Activated T-helper 1 cell treated with anti-CD3 and anti-CD28 coated beads, Interleukin-12 subunit alpha, Interleukin-12 subunit beta, Interleukin-2, Interleukin-4 antibody, amounts not matched to agents 30 ng/mL and 10 ng/mL and 1 ng/mL, durations not matched to agents 14 hours and 24 hours and 36 hours (primary cell): ENCODE data around the gene SYNPO. TPM values are rescaled to one million over a fixed set of nuclear protein-coding genes. Genes with fewer than 3 reads are reported as not detected.

Experiments
- DNase-seq: peaks from one replicate; pipeline ENCODE4 v3.0.0; 2021; ENCODE audit warnings: low spot score
- H3K27ac Mint-ChIP-seq: one replicate; pipeline ENCODE4 v1.8.0; 2021; ENCODE audit warnings: mild to moderate bottlenecking, mixed read lengths
- H3K27me3 Mint-ChIP-seq: one replicate; pipeline ENCODE4 v1.8.0; 2022; ENCODE audit warnings: mild to moderate bottlenecking, moderate library complexity, mixed read lengths; ENCODE audit not compliant: insufficient read depth
- H3K36me3 Mint-ChIP-seq: one replicate; pipeline ENCODE4 v1.8.0; 2021; ENCODE audit warnings: low read depth, mixed read lengths
- H3K4me1 Mint-ChIP-seq: one replicate; pipeline ENCODE4 v1.8.0; 2021; ENCODE audit warnings: low read depth, mixed read lengths
- H3K4me3 Mint-ChIP-seq: one replicate; pipeline ENCODE4 v1.8.0; 2021; ENCODE audit warnings: mild to moderate bottlenecking, moderate library complexity, mixed read lengths
- H3K9me3 Mint-ChIP-seq: one replicate; pipeline ENCODE4 v1.8.0; 2021; ENCODE audit warnings: mixed read lengths
- intact Hi-C: fragments of 100-400 bp; cut with micrococcal nuclease; formaldehyde crosslinking; loops from one replicate; pipeline ENCODE4 v1.15.1; 2024
- total RNA-seq: library from RNA; stranded (reverse); gene quantifications from 2 replicates; pipeline ENCODE4 v1.2.3, GENCODE V29; 2022

SYNPO gene
- total RNA-seq, 1 donor from 2014 or later, result not detected

GRCh38 chr5:150633429-150633828 is 7.0 kb upstream of the SYNPO start:
- Mint-ChIP-seq H3K36me3 (no peaks in the 10 kb centered on the region), H3K27ac (no peak overlapping the region), H3K27me3 (peaks cover 10% of the 10 kb centered on the region), H3K4me1 (no peaks in the 10 kb centered on the region), H3K9me3 (no peaks in the 10 kb centered on the region), H3K4me3 (no peak overlapping the region)
- no peak for DNase-seq
- intact Hi-C loops, result no loop called here

- intact Hi-C loops, result no loop called here
- H3K27me3 Mint-ChIP-seq, result peaks cover 14% of the 10 kb centered on the region
- DNase-seq, result no peak
- H3K27ac Mint-ChIP-seq, result no peak overlapping the region
- H3K4me1 Mint-ChIP-seq, result no peaks in the 10 kb centered on the region
- H3K4me3 Mint-ChIP-seq, result no peak overlapping the region
- H3K9me3 Mint-ChIP-seq, result no peaks in the 10 kb centered on the region
- H3K36me3 Mint-ChIP-seq, result no peaks in the 10 kb centered on the region
Measured at GRCh38 chr5:150636391-150637244, 3.8 kb upstream of the SYNPO start.

- no peak overlapping the region for H3K4me3 Mint-ChIP-seq
- H3K9me3 Mint-ChIP-seq, result no peaks in the 10 kb centered on the region
- H3K36me3 Mint-ChIP-seq, result no peaks in the 10 kb centered on the region
- DNase-seq, result no peak
- H3K4me1 Mint-ChIP-seq, result no peaks in the 10 kb centered on the region
- no peak overlapping the region for H3K27ac Mint-ChIP-seq
- H3K27me3 Mint-ChIP-seq, result peaks cover 14% of the 10 kb centered on the region
- intact Hi-C loops, result no loop called here
Measured at GRCh38 chr5:150637245-150638052, 3.0 kb upstream of the SYNPO start.

- Mint-ChIP-seq H3K27ac (no peak overlapping the region), H3K36me3 (no peaks in the 10 kb centered on the region), H3K9me3 (no peaks in the 10 kb centered on the region), H3K4me1 (no peaks in the 10 kb centered on the region), H3K27me3 (peaks cover 14% of the 10 kb centered on the region), H3K4me3 (no peak overlapping the region)
- intact Hi-C loops, result no loop called here
- DNase-seq, result no peak
Measured at GRCh38 chr5:150638053-150638444, 2.4 kb upstream of the SYNPO start.

GRCh38 chr5:150638488-150639376 is 1.7 kb upstream of the SYNPO start:
- no peak for DNase-seq
- peaks cover 11% of the 10 kb centered on the region for H3K27me3 Mint-ChIP-seq
- H3K9me3 Mint-ChIP-seq, result no peaks in the 10 kb centered on the region
- H3K4me1 Mint-ChIP-seq, result no peaks in the 10 kb centered on the region
- no peaks in the 10 kb centered on the region for H3K36me3 Mint-ChIP-seq
- no peak overlapping the region for H3K4me3 Mint-ChIP-seq
- intact Hi-C loops, result no loop called here
- H3K27ac Mint-ChIP-seq, result no peak overlapping the region

- Mint-ChIP-seq H3K4me1 (no peaks in the 10 kb centered on the region), H3K9me3 (no peaks in the 10 kb centered on the region), H3K4me3 (no peak overlapping the region), H3K27me3 (peaks cover 11% of the 10 kb centered on the region), H3K27ac (no peak overlapping the region), H3K36me3 (no peaks in the 10 kb centered on the region)
- intact Hi-C loops, result no loop called here
- no peak for DNase-seq
Measured at GRCh38 chr5:150639377-150639692, 1.1 kb upstream of the SYNPO start.

GRCh38 chr5:150639751-150640150 is 709 bp upstream of the SYNPO start:
- Mint-ChIP-seq H3K27ac (no peak overlapping the region), H3K36me3 (no peaks in the 10 kb centered on the region), H3K27me3 (peaks cover 11% of the 10 kb centered on the region), H3K9me3 (no peaks in the 10 kb centered on the region), H3K4me3 (no peak overlapping the region), H3K4me1 (no peaks in the 10 kb centered on the region)
- DNase-seq, result no peak
- intact Hi-C loops, result no loop called here

GRCh38 chr5:150641006-150641570 is 628 bp downstream of the SYNPO start:
- no peaks in the 10 kb centered on the region for H3K9me3 Mint-ChIP-seq
- DNase-seq, result no peak
- no peaks in the 10 kb centered on the region for H3K36me3 Mint-ChIP-seq
- intact Hi-C loops, result no loop called here
- H3K4me3 Mint-ChIP-seq, result no peak overlapping the region
- no peaks in the 10 kb centered on the region for H3K4me1 Mint-ChIP-seq
- H3K27ac Mint-ChIP-seq, result no peak overlapping the region
- H3K27me3 Mint-ChIP-seq, result peaks cover 11% of the 10 kb centered on the region

GRCh38 chr5:150641824-150642566 is 1.5 kb downstream of the SYNPO start:
- intact Hi-C loops, result no loop called here
- Mint-ChIP-seq H3K36me3 (no peaks in the 10 kb centered on the region), H3K4me3 (no peak overlapping the region), H3K27ac (no peak overlapping the region), H3K4me1 (no peaks in the 10 kb centered on the region), H3K9me3 (no peaks in the 10 kb centered on the region), H3K27me3 (peaks cover 7% of the 10 kb centered on the region)
- DNase-seq, result no peak

GRCh38 chr5:150642567-150642927 is 2.1 kb downstream of the SYNPO start:
- H3K4me3 Mint-ChIP-seq, result no peak overlapping the region
- no peak for DNase-seq
- intact Hi-C loops, result no loop called here
- H3K36me3 Mint-ChIP-seq, result no peaks in the 10 kb centered on the region
- H3K4me1 Mint-ChIP-seq, result no peaks in the 10 kb centered on the region
- no peak overlapping the region for H3K27ac Mint-ChIP-seq
- H3K9me3 Mint-ChIP-seq, result no peaks in the 10 kb centered on the region
- H3K27me3 Mint-ChIP-seq, result peaks cover 6% of the 10 kb centered on the region

- DNase-seq, result no peak
- intact Hi-C loops, result no loop called here
- Mint-ChIP-seq H3K4me1 (no peaks in the 10 kb centered on the region), H3K27me3 (peaks cover 6% of the 10 kb centered on the region), H3K27ac (no peak overlapping the region), H3K9me3 (no peaks in the 10 kb centered on the region), H3K4me3 (no peak overlapping the region), H3K36me3 (no peaks in the 10 kb centered on the region)
Measured at GRCh38 chr5:150642991-150643710, 2.7 kb downstream of the SYNPO start.

- intact Hi-C loops, result no loop called here
- Mint-ChIP-seq H3K27me3 (peaks cover 5% of the 10 kb centered on the region), H3K4me1 (no peaks in the 10 kb centered on the region), H3K4me3 (no peak overlapping the region), H3K9me3 (no peaks in the 10 kb centered on the region), H3K27ac (no peak overlapping the region), H3K36me3 (no peaks in the 10 kb centered on the region)
- no peak for DNase-seq
Measured at GRCh38 chr5:150644058-150644457, 3.6 kb downstream of the SYNPO start.
